GM19438 (cell line): ENCODE results near the gene RPS25.
"Not testable (repeated sequence)": the region's sequence is repeated elsewhere in the genome, so short reads cannot be mapped to it uniquely, and the experiment has no call there.

Source experiments
- ATAC-seq: cut with Tn5 transposase; IDR thresholded peaks from one replicate; pipeline ENCODE4 v1.9.1; 2021; ENCODE audit warnings: low read depth; ENCODE audit not compliant: unreplicated experiment

The RPS25 gene

GRCh38 chr11:119017377-119017776 lies 766 bp downstream of the RPS25 start:
- ATAC-seq: not testable (repeated sequence)

- ATAC-seq: no peak
These were observed 1.7 kb downstream of the RPS25 start for GRCh38 chr11:119016216-119017009.

- no peak for ATAC-seq
These were observed 3.0 kb downstream of the RPS25 start for GRCh38 chr11:119015054-119015611.

GRCh38 chr11:119014209-119014924 lies 3.8 kb downstream of the RPS25 start:
- no peak for ATAC-seq

GRCh38 chr11:119012629-119013170 lies 5.4 kb downstream of the RPS25 start:
- ATAC-seq: no peak

- no peak for ATAC-seq
These were observed 6.6 kb downstream of the RPS25 start for GRCh38 chr11:119011476-119012053.

- no peak for ATAC-seq
These were observed 11.5 kb downstream of the RPS25 start for GRCh38 chr11:119006656-119007055.

- no peak for ATAC-seq
These were observed 17.2 kb downstream of the RPS25 start for GRCh38 chr11:119000906-119001305.

GRCh38 chr11:118998822-118999221 lies 19.3 kb downstream of the RPS25 start:
- no peak for ATAC-seq

- ATAC-seq: no peak
These were observed 19.8 kb downstream of the RPS25 start for GRCh38 chr11:118998388-118998717.

GRCh38 chr11:118997627-118998387 lies 20.3 kb downstream of the RPS25 start, which contains the start of gene CENATAC:
CENATAC (plus strand) TSS chr11:118998138; CDS start chr11:118998198, 60 bp downstream.
- peak; percentile 93 for ATAC-seq

GRCh38 chr11:118996926-118997626 lies 21.1 kb downstream of the RPS25 start:
- ATAC-seq: peak; percentile 24

GRCh38 chr11:118991486-118992038 lies 26.6 kb downstream of the RPS25 start:
- not testable (repeated sequence) for ATAC-seq

- no peak for ATAC-seq
These were observed 29.9 kb downstream of the RPS25 start for GRCh38 chr11:118988280-118988679.

GRCh38 chr11:118984825-118985224 lies 33.3 kb downstream of the RPS25 start:
- no peak for ATAC-seq

GRCh38 chr11:118984337-118984736 lies 33.8 kb downstream of the RPS25 start:
- ATAC-seq: not testable (repeated sequence)

GRCh38 chr11:118980191-118980881 lies 37.8 kb downstream of the RPS25 start:
- ATAC-seq: no peak

- no peak for ATAC-seq
These were observed 38.7 kb downstream of the RPS25 start for GRCh38 chr11:118979434-118979833.
